SHP77 (cell line): Measurements from ENCODE around the gene HCFC2.
"Not testable (repeated sequence)": the region's sequence is repeated elsewhere in the genome, so short reads cannot be mapped to it uniquely, and the experiment has no call there.

Experiments
- DNase-seq, 2 experiments: peaks; one replicate each; lab custom pipeline; 2025; lab: John Stamatoyannopoulos, UW

HCFC2 gene

GRCh38 chr12:104057771-104058197 lies 6.5 kb upstream of the HCFC2 start:
- peak; percentile 24 to 27 for DNase-seq

DNA sequence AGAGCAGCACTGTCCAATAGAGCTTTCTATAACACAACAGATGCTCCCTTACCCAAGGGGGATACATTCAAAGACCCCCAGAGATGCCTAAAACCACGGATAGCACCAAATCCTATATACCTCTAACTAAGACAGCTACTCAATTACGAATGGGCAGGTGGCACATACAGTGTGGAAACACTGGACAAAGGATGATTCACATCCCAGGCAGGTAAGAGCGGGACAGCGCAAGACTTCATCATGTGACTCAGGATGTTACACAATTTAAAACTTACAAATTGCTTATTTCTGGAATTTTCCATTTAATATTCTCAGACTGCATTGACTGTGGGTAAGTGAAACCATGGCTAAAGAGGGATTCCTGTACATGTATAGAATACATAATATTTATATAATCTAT lies 5.5 kb upstream of the HCFC2 start:
- DNase-seq = no peak

DNA sequence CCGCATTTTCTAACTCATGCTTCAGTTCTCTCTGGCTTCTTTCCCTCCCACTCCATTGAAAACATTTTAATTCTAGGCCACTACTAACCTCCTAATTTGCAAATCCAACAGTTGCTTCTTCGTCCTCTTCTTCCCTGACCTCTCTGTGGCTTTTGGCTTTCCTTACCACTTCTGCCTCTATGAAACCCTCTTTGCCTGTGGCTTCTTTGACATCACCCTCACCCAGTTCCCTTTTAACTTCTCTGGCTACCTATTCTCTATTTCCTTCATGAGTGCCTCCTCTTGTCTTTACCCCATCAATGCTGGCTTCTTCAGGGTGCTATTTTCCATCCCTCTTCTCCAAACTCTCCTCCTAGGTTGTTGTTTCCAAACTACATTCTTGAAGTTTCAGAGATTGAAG lies 4.4 kb upstream of the HCFC2 start:
- DNase-seq = no peak

GRCh38 chr12:104060791-104061190 lies 3.5 kb upstream of the HCFC2 start:
- no peak for DNase-seq

DNA sequence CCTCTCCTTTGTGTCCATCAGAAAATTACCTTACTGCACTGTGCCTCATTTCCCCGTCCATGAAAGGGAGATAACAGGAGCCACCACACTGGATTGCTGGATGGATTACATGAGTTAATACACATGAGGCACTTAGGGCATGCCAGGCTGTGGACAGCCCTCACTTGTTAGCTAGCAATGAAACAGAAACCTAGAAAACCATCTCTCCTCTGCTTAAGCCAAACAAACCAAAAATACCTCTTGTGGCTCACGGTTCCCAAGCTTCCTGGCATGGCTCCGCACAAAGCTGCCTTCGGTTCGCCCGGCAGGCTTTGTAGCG lies 660 bp upstream of the HCFC2 start:
- DNase-seq = no peak

- no peak for DNase-seq
Observed at GRCh38 chr12:104064842-104065427, 604 bp downstream of the HCFC2 start.

DNA sequence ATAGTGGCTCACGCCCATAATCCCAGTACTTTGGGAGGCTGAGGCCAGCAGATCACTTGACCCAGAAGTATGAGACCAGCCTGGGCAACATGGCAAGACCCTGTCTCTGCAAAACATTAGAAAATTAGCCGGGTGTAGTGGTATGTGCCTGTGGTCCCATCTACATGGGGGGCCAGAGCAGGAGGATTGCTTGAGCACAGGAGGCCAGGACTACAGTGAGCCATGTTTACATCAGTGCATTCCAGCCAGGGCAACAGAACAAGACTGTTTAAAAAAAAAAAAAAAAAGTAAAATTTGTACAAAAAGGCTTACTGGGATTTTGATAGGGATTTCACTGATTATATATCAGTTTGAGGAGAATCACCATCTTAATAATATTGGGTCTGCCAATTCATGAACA lies 7.8 kb downstream of the HCFC2 start:
- DNase-seq = no peak

- no peak for DNase-seq
Observed at GRCh38 chr12:104073699-104074098, 9.4 kb downstream of the HCFC2 start.

DNA sequence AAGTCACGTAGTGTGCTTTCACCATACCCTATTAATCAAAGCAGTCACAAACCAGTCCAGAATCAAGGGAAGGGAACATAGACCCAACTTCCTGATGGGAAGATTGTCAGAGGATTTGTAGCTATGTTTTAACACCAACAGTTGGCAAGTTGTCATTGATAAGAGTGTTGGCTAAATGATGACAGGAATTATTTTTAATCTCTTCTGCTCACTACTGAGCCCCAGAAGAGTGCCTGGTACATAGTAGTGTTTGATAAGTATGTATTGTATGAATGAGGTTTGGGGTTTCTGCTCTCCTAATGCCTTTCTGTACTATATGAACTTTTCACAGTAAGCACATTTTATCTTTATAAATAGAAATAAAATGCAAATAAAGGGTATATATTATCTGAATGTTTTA lies 14.7 kb downstream of the HCFC2 start:
- DNase-seq = no peak

DNA sequence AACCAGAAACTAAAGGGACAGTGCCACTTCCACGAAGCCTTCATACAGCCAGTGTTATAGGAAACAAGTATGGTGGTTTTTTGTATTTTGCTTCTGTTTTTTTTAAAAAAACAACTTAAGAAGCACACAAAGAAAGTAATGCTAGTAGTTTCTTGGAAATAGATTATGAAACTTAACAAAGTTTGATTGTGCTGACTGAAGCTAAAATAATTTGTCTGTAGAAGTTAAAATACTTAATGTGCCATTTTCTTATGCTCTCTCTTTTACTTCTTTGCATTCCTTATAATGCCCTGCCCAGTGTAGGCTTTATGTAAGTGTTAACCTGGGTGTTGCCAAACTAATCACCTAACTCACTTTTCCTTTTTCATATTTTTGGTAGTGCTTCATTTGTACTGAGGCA lies 16.4 kb downstream of the HCFC2 start:
- DNase-seq = no peak

GRCh38 chr12:104083769-104084475 lies 19.6 kb downstream of the HCFC2 start:
- no peak for DNase-seq

DNA sequence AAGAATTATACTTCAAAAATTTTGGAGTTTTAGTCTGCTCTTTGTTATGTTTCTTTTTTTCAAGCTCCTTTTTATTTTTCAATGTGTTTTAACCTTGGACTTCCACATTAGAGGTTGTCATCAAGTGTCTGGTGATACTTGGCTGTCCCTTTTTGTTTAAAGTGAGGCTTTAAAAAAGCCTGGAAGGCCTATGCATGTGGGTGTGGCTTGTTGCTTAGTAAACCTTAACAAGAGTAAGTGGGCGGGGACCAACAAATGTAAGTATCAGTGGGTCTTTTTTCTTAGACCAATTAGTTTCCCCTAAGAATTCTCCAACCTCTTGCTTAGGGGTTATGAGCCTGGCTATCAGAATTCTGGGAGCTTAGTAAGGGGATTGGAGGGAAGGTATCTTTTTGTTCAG lies 26.4 kb downstream of the HCFC2 start:
- DNase-seq = no peak

GRCh38 chr12:104091136-104091535 lies 26.8 kb downstream of the HCFC2 start:
- DNase-seq = no peak

GRCh38 chr12:104094284-104094683 lies 30.0 kb downstream of the HCFC2 start:
- no peak for DNase-seq

GRCh38 chr12:104095289-104095688 lies 31.0 kb downstream of the HCFC2 start:
- no peak for DNase-seq

DNA sequence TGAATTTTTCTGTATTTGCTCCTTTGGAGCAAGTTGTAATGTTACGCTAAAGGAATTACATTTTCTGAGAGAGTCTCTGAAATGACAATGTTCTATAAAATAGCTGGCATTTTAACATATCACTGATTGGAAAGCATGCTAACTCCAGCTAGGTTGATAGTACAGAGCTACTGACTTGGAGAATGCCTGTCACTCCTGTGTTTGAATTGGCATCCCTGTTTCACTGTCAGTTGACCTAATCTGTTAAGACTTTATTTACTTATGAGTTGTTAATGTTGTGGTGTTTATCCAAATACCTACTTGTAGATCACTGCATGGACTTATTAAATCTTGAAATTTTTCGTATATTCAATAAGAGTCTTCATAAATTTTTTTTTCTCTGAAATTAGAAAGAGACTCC lies 33.6 kb downstream of the HCFC2 start:
- no peak for DNase-seq

GRCh38 chr12:104105461-104105860 lies 41.1 kb downstream of the HCFC2 start:
- DNase-seq = no peak

DNA sequence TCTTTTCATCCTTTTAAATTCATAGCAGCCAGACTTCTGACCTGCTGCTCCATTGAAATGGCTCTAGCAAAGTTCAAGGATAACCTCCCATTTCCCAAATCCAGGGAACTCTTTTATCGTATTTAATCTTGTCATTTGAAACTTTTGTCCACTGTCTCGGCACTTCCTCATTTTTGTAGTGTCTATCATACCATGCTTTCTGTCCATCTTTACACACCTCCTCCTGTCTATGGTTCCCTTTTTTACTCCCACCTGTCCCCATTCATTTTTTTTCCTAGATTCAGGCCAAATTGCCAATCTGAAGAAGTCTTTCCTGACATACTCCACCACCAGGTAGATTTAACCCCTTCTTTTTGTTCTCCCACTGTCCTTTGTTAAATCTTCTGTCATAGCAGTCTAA lies 42.6 kb downstream of the HCFC2 start:
- no peak for DNase-seq

GRCh38 chr12:104108755-104109445 lies 44.6 kb downstream of the HCFC2 start:
- DNase-seq = peak; percentile 80 to 82

GRCh38 chr12:104109446-104110271 lies 45.3 kb downstream of the HCFC2 start:
- no peak for DNase-seq

DNA sequence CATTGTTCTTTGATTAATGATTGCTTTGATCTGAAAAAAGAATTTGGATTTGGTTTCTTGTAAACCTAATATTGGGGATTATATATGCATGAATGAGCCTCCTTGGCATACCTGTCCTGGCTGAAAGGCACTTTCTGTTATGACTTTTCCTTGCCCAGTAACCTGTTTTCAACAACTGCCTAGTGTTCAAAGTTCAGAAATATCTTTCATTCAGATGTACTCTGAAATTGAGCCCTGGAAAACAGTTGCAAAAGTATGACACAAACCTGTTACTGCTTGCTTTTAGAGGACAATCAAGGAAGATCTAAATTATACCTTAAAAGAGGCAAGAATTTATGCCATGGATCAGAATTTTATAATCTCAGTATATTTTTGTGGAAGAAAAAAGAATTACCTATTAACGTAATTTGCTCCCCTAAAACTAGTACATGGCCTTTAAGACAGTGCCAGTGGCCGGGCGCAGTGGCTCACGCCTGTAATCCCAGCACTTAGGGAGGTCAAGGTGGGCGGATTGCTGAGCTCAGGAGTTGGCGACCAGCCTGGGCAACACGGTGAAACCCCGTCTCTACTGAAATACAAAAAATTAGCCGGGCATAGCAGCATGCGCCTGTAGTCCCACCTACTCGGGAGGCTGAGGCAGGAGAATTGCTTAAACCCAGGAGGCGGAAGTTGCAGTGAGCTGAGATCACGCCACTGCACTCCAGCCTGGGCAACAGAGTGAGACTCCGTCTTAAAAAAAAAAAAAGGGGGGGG lies 50.7 kb downstream of the HCFC2 start:
- DNase-seq = not testable (repeated sequence)

GRCh38 chr12:104115587-104115975 lies 51.2 kb downstream of the HCFC2 start:
- DNase-seq = no peak
